ENCODE measurements around the gene FOXR1. TPM values are rescaled to one million over a fixed set of nuclear protein-coding genes. Genes with fewer than 3 reads are reported as not detected.

FOXR1 gene
- total RNA-seq, 3 donors from 2014 or later: not detected

- no peaks in the 10 kb centered on the region for H3K27me3 ChIP-seq
- TF ChIP-seq CTCF (IDR thresholded peaks at IDR 0.05) (no peak), POLR2AphosphoS5 (IDR thresholded peaks at IDR 0.05) (peak in 2 of 3 donors; percentile 14 to 40)
- intact Hi-C loops (cut with DNase I; ENCODE audit: low total_unique reads): no loop called here
- peak; percentile 92 for DNase-seq (ENCODE audit: low spot score in 2 of 2)
- peak overlapping the region; percentile 96 to 99 for H3K27ac ChIP-seq
- peak overlapping the region; percentile 56 to 85 (median 76) for H3K4me3 ChIP-seq
- no peaks in the 10 kb centered on the region for H3K9me3 ChIP-seq
- peaks cover 0 to 5% of the 10 kb centered on the region in 2 donors for H3K4me1 ChIP-seq
- no peaks in the 10 kb centered on the region for H3K36me3 ChIP-seq
Measured at GRCh38 chr11:118929501-118930093, 42.0 kb upstream of the FOXR1 start.

GRCh38 chr11:118930094-118930712 lies 41.4 kb upstream of the FOXR1 start:
- TF ChIP-seq POLR2AphosphoS5 (IDR thresholded peaks at IDR 0.05): peak; percentile 66 to 80 (median 79)
- TF ChIP-seq CTCF (IDR thresholded peaks at IDR 0.05): peak; percentile 98 to 100 (median 100)
- peak; percentile 39 for TF ChIP-seq POLR2A (IDR thresholded peaks at IDR 0.05)
- Histone ChIP-seq H3K36me3 (no peaks in the 10 kb centered on the region), H3K4me1 (peaks cover 0 to 5% of the 10 kb centered on the region in 2 donors), H3K27ac (peak overlapping the region; percentile 96 to 99), H3K27me3 (no peaks in the 10 kb centered on the region), H3K4me3 (peak overlapping the region; percentile 56 to 85 (median 76)), H3K9me3 (no peaks in the 10 kb centered on the region)
- intact Hi-C loops (cut with DNase I; ENCODE audit: low total_unique reads): no loop called here
- peak; percentile 94 to 96 for DNase-seq (ENCODE audit: low spot score in 2 of 2)

GRCh38 chr11:118931571-118931970 lies 40.0 kb upstream of the FOXR1 start:
- H3K36me3 ChIP-seq: no peaks in the 10 kb centered on the region
- H3K4me3 ChIP-seq: no peak overlapping the region
- intact Hi-C loops (cut with DNase I; ENCODE audit: low total_unique reads): no loop called here
- no peaks in the 10 kb centered on the region for H3K27me3 ChIP-seq
- no peaks in the 10 kb centered on the region for H3K9me3 ChIP-seq
- H3K27ac ChIP-seq: no peak overlapping the region
- no peak for TF ChIP-seq POLR2AphosphoS5 (IDR thresholded peaks at IDR 0.05)
- TF ChIP-seq CTCF (IDR thresholded peaks at IDR 0.05): no peak
- no peak for TF ChIP-seq POLR2A (IDR thresholded peaks at IDR 0.05)
- peaks cover 0 to 5% of the 10 kb centered on the region in 2 donors for H3K4me1 ChIP-seq
- no peak for DNase-seq (ENCODE audit: low spot score in 2 of 2)

- TF ChIP-seq CTCF (IDR thresholded peaks at IDR 0.05) (no peak), POLR2A (IDR thresholded peaks at IDR 0.05) (no peak), POLR2AphosphoS5 (IDR thresholded peaks at IDR 0.05) (no peak)
- DNase-seq (ENCODE audit: low spot score in 2 of 2): no peak
- Histone ChIP-seq H3K9me3 (no peaks in the 10 kb centered on the region), H3K4me1 (no peaks in the 10 kb centered on the region), H3K27me3 (no peaks in the 10 kb centered on the region), H3K27ac (peak overlapping the region; percentile 36 to 71), H3K4me3 (no peak overlapping the region), H3K36me3 (no peaks in the 10 kb centered on the region)
- intact Hi-C loops (cut with DNase I; ENCODE audit: low total_unique reads): no loop called here
Measured at GRCh38 chr11:118933486-118933885, 38.1 kb upstream of the FOXR1 start.

- TF ChIP-seq POLR2A (IDR thresholded peaks at IDR 0.05): no peak
- no peak for TF ChIP-seq POLR2AphosphoS5 (IDR thresholded peaks at IDR 0.05)
- no peak for TF ChIP-seq CTCF (IDR thresholded peaks at IDR 0.05)
- H3K27me3 ChIP-seq: no peaks in the 10 kb centered on the region
- no peaks in the 10 kb centered on the region for H3K4me1 ChIP-seq
- no peaks in the 10 kb centered on the region for H3K9me3 ChIP-seq
- no peaks in the 10 kb centered on the region for H3K36me3 ChIP-seq
- H3K4me3 ChIP-seq: no peak overlapping the region
- H3K27ac ChIP-seq: no peak overlapping the region
- intact Hi-C loops (cut with DNase I; ENCODE audit: low total_unique reads): no loop called here
- DNase-seq (ENCODE audit: low spot score in 2 of 2): no peak
Measured at GRCh38 chr11:118935376-118935775, 36.2 kb upstream of the FOXR1 start.

All from breast epithelium (tissue), 4 donors.